ENCODE results near the gene DNAH2. TPM values are rescaled to one million over a fixed set of nuclear protein-coding genes. Genes with fewer than 3 reads are reported as not detected.

DNAH2 gene
- total RNA-seq, 4 donors from 2014 or later, result 0.08 to 0.31 TPM; not detected in 2

DNA sequence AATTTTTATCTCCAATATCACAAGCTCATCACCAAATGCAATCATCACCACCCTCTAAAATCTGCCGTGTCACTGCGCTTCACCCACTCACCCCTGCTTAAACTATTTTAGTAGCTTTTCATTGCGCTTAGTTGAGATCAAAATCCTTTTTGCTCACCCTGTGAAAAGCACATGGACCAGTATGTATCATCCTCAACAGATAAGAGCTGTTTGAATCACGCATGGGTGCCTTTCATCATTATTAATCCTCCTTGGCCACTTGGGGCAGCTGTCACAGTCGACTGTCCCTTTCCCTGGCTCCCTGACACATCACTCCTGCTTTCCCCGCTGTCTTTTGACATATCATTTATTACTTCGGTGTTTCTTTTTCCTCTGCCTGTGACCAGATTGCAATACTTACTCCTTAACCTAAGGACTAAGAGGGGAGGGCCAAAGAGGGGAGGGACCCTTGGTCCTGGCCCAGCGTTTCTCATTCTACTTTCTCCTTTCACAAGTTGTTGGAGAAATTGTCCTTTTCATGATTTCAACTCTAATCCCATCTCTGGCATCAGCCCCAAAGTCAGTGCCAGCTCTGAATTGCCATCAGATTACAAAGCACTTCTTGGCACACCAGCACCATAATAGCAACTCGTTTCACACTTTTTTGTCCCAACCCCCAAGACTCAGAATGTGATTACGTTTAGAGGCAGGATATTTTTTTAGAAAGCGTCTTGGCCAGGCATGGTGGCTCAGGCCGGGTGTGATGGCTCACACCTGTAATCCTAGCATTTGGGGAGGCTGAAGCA, 107.9 kb downstream of the DNAH2 start:
- Histone ChIP-seq H3K9me3 (no peaks in the 10 kb centered on the region), H3K27ac (no peak overlapping the region), H3K4me1 (peaks cover 0 to 12% (median 0%) of the 10 kb centered on the region in 3 donors), H3K27me3 (no peaks in the 10 kb centered on the region), H3K4me3 (no peak overlapping the region), H3K36me3 (no peaks in the 10 kb centered on the region)
- peak; percentile 46 for ATAC-seq
- 21 to 30% methylated on average over 8 to 12 of the region's 12 CpGs for WGBS, 2 donors (ENCODE audit: low coverage in 1 of 2)
- TF ChIP-seq, protein P1, sequence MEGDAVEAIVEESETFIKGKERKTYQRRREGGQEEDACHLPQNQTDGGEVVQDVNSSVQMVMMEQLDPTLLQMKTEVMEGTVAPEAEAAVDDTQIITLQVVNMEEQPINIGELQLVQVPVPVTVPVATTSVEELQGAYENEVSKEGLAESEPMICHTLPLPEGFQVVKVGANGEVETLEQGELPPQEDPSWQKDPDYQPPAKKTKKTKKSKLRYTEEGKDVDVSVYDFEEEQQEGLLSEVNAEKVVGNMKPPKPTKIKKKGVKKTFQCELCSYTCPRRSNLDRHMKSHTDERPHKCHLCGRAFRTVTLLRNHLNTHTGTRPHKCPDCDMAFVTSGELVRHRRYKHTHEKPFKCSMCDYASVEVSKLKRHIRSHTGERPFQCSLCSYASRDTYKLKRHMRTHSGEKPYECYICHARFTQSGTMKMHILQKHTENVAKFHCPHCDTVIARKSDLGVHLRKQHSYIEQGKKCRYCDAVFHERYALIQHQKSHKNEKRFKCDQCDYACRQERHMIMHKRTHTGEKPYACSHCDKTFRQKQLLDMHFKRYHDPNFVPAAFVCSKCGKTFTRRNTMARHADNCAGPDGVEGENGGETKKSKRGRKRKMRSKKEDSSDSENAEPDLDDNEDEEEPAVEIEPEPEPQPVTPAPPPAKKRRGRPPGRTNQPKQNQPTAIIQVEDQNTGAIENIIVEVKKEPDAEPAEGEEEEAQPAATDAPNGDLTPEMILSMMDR (IDR thresholded peaks at IDR 0.05), result no peak
- peak; percentile 61 for TF ChIP-seq POLR2AphosphoS5 (IDR thresholded peaks at IDR 0.05)

GRCh38 chr17:7830616-7831015, 113.1 kb downstream of the DNAH2 start:
- peaks cover 0 to 15% (median 5%) of the 10 kb centered on the region in 3 donors for H3K4me1 ChIP-seq
- ATAC-seq, result no peak
- TF ChIP-seq POLR2AphosphoS5 (IDR thresholded peaks at IDR 0.05), result no peak
- no peaks in the 10 kb centered on the region for H3K27me3 ChIP-seq
- H3K9me3 ChIP-seq, result no peaks in the 10 kb centered on the region
- no peaks in the 10 kb centered on the region for H3K36me3 ChIP-seq
- H3K4me3 ChIP-seq, result no peak overlapping the region
- WGBS, 2 donors (ENCODE audit: low coverage in 1 of 2), result 60 to 77% methylated on average over 1 to 7 of the region's 8 CpGs
- H3K27ac ChIP-seq, result no peak overlapping the region

GRCh38 chr17:7831233-7831632, 113.7 kb downstream of the DNAH2 start:
- Histone ChIP-seq H3K36me3 (no peaks in the 10 kb centered on the region), H3K4me1 (peaks cover 0 to 16% (median 8%) of the 10 kb centered on the region in 3 donors), H3K4me3 (no peak overlapping the region), H3K27me3 (no peaks in the 10 kb centered on the region), H3K9me3 (no peaks in the 10 kb centered on the region), H3K27ac (no peak overlapping the region)
- ATAC-seq, result no peak
- 20 to 80% methylated on average over 1 to 6 of the region's 7 CpGs for WGBS, 2 donors (ENCODE audit: low coverage in 1 of 2)
- TF ChIP-seq POLR2A (IDR thresholded peaks at IDR 0.05), result no peak
- TF ChIP-seq, protein P1 (IDR thresholded peaks at IDR 0.05), result no peak
- no peak for TF ChIP-seq EP300 (IDR thresholded peaks at IDR 0.05)
- TF ChIP-seq POLR2AphosphoS5 (IDR thresholded peaks at IDR 0.05), result no peak

GRCh38 chr17:7832431-7832830, 114.9 kb downstream of the DNAH2 start:
- no peaks in the 10 kb centered on the region for H3K9me3 ChIP-seq
- H3K27me3 ChIP-seq, result no peaks in the 10 kb centered on the region
- no peaks in the 10 kb centered on the region for H3K36me3 ChIP-seq
- H3K4me3 ChIP-seq, result no peak overlapping the region
- no peak for ATAC-seq
- peaks cover 3 to 28% (median 20%) of the 10 kb centered on the region in 3 donors for H3K4me1 ChIP-seq
- TF ChIP-seq EP300 (IDR thresholded peaks at IDR 0.05), result no peak
- TF ChIP-seq POLR2AphosphoS5 (IDR thresholded peaks at IDR 0.05), result no peak
- TF ChIP-seq, protein P1 (IDR thresholded peaks at IDR 0.05), result no peak
- TF ChIP-seq POLR2A (IDR thresholded peaks at IDR 0.05), result no peak
- WGBS, 2 donors (ENCODE audit: low coverage in 1 of 2), result 71 to 88% methylated on average over 8 to 9 of the region's 10 CpGs
- H3K27ac ChIP-seq, result no peak overlapping the region

- H3K4me3 ChIP-seq, result peak overlapping the region in 1 of 2 donors; percentile 86
- H3K36me3 ChIP-seq, result no peaks in the 10 kb centered on the region
- TF ChIP-seq, protein P1 (IDR thresholded peaks at IDR 0.05), result no peak
- TF ChIP-seq POLR2AphosphoS5 (IDR thresholded peaks at IDR 0.05) (no peak), POLR2A (IDR thresholded peaks at IDR 0.05) (no peak), EP300 (IDR thresholded peaks at IDR 0.05) (no peak)
- peak overlapping the region; percentile 5 to 99 (median 96) for H3K27ac ChIP-seq
- H3K9me3 ChIP-seq, result no peaks in the 10 kb centered on the region
- no peak for ATAC-seq
- no peaks in the 10 kb centered on the region for H3K27me3 ChIP-seq
- H3K4me1 ChIP-seq, result peaks cover 6 to 35% (median 27%) of the 10 kb centered on the region in 3 donors
- WGBS, 2 donors (ENCODE audit: low coverage in 1 of 2), result 52 to 80% methylated on average over 1 to 8 of the region's 19 CpGs
These were observed 115.7 kb downstream of the DNAH2 start for GRCh38 chr17:7833011-7833794.
